Measurements from ENCODE around the gene TNXB.
"Not testable (repeated sequence)": the region's sequence is repeated elsewhere in the genome, so short reads cannot be mapped to it uniquely, and the experiment has no call there.

Gene TNXB

GRCh38 chr6:32146687-32147086 lies 37.5 kb upstream of the TNXB start:
- H3K27ac ChIP-seq: peak overlapping the region; percentile 48
- H3K4me3 ChIP-seq: no peak overlapping the region
- no peak for DNase-seq (ENCODE audit: low read depth, low spot score)
- no peaks in the 10 kb centered on the region for H3K9me3 ChIP-seq (ENCODE audit: low read depth, low read length)
- no peak for TF ChIP-seq FOXP2 (optimal IDR thresholded peaks at IDR 0.05; ENCODE audit: control extremely low read depth, extremely low read length, insufficient read depth)
- TF ChIP-seq EZH2 (IDR thresholded peaks at IDR 0.05): no peak
- no peak for TF ChIP-seq POLR2AphosphoS5 (IDR thresholded peaks at IDR 0.05; ENCODE audit: borderline replicate concordance, low read depth, low read length)
- no peaks in the 10 kb centered on the region for H3K36me3 ChIP-seq (ENCODE audit: insufficient read depth, low read length)
- no peak overlapping the region for H3K9ac ChIP-seq (ENCODE audit: insufficient read length)

GRCh38 chr6:32146287-32146686 lies 37.1 kb upstream of the TNXB start:
- TF ChIP-seq FOXP2 (optimal IDR thresholded peaks at IDR 0.05; ENCODE audit: control extremely low read depth, extremely low read length, insufficient read depth) (no peak), POLR2AphosphoS5 (IDR thresholded peaks at IDR 0.05; ENCODE audit: borderline replicate concordance, low read depth, low read length) (no peak), EZH2 (IDR thresholded peaks at IDR 0.05) (no peak)
- no peak for DNase-seq (ENCODE audit: low read depth, low spot score)
- Histone ChIP-seq H3K36me3 (ENCODE audit: insufficient read depth, low read length) (no peaks in the 10 kb centered on the region), H3K9me3 (ENCODE audit: low read depth, low read length) (no peaks in the 10 kb centered on the region), H3K4me3 (no peak overlapping the region), H3K27ac (peak overlapping the region; percentile 48), H3K9ac (ENCODE audit: insufficient read length) (peak overlapping the region; percentile 51)

- H3K9ac ChIP-seq (ENCODE audit: insufficient read length); H3K36me3 ChIP-seq (ENCODE audit: insufficient read depth, low read length); H3K9me3 ChIP-seq (ENCODE audit: low read depth, low read length); DNase-seq (ENCODE audit: low read depth, low spot score); H3K4me3 ChIP-seq; H3K27ac ChIP-seq: not testable (repeated sequence)
Observed at GRCh38 chr6:32144238-32144637, 35.1 kb upstream of the TNXB start.

- H3K9ac ChIP-seq (ENCODE audit: insufficient read length): no peak overlapping the region
- no peak for DNase-seq (ENCODE audit: low read depth, low spot score)
- TF ChIP-seq FOXP2 (optimal IDR thresholded peaks at IDR 0.05; ENCODE audit: control extremely low read depth, extremely low read length, insufficient read depth) (no peak), POLR2AphosphoS5 (IDR thresholded peaks at IDR 0.05; ENCODE audit: borderline replicate concordance, low read depth, low read length) (no peak), EZH2 (IDR thresholded peaks at IDR 0.05) (no peak)
Observed at GRCh38 chr6:32140420-32141046, 31.4 kb upstream of the TNXB start.

GRCh38 chr6:32139590-32139989 lies 30.5 kb upstream of the TNXB start:
- Histone ChIP-seq H3K36me3 (ENCODE audit: insufficient read depth, low read length) (no peaks in the 10 kb centered on the region), H3K27ac (no peak overlapping the region), H3K4me3 (no peak overlapping the region), H3K9ac (ENCODE audit: insufficient read length) (no peak overlapping the region), H3K9me3 (ENCODE audit: low read depth, low read length) (no peaks in the 10 kb centered on the region)
- DNase-seq (ENCODE audit: low read depth, low spot score): no peak
- TF ChIP-seq EZH2 (IDR thresholded peaks at IDR 0.05) (no peak), FOXP2 (optimal IDR thresholded peaks at IDR 0.05; ENCODE audit: control extremely low read depth, extremely low read length, insufficient read depth) (no peak), POLR2AphosphoS5 (IDR thresholded peaks at IDR 0.05; ENCODE audit: borderline replicate concordance, low read depth, low read length) (no peak)

More at GRCh38 chr6:32140420-32141046, 31.4 kb upstream of the TNXB start:
- Histone ChIP-seq H3K27ac (no peak overlapping the region), H3K9me3 (ENCODE audit: low read depth, low read length) (no peaks in the 10 kb centered on the region), H3K4me3 (no peak overlapping the region), H3K36me3 (ENCODE audit: insufficient read depth, low read length) (no peaks in the 10 kb centered on the region)

- no peak for TF ChIP-seq EZH2 (IDR thresholded peaks at IDR 0.05)
- no peak for TF ChIP-seq FOXP2 (optimal IDR thresholded peaks at IDR 0.05; ENCODE audit: control extremely low read depth, extremely low read length, insufficient read depth)
- TF ChIP-seq POLR2AphosphoS5 (IDR thresholded peaks at IDR 0.05; ENCODE audit: borderline replicate concordance, low read depth, low read length): no peak
- no peak for DNase-seq (ENCODE audit: low read depth, low spot score)
- H3K36me3 ChIP-seq (ENCODE audit: insufficient read depth, low read length): no peaks in the 10 kb centered on the region
- H3K9me3 ChIP-seq (ENCODE audit: low read depth, low read length): no peaks in the 10 kb centered on the region
- no peak overlapping the region for H3K9ac ChIP-seq (ENCODE audit: insufficient read length)
- no peak overlapping the region for H3K27ac ChIP-seq
- no peak overlapping the region for H3K4me3 ChIP-seq
Observed at GRCh38 chr6:32137454-32137853, 28.3 kb upstream of the TNXB start.

- H3K9ac ChIP-seq (ENCODE audit: insufficient read length): no peak overlapping the region
- no peaks in the 10 kb centered on the region for H3K9me3 ChIP-seq (ENCODE audit: low read depth, low read length)
- H3K27ac ChIP-seq: no peak overlapping the region
- H3K4me3 ChIP-seq: no peak overlapping the region
- DNase-seq (ENCODE audit: low read depth, low spot score): no peak
- no peak for TF ChIP-seq POLR2AphosphoS5 (IDR thresholded peaks at IDR 0.05; ENCODE audit: borderline replicate concordance, low read depth, low read length)
- no peak for TF ChIP-seq EZH2 (IDR thresholded peaks at IDR 0.05)
- TF ChIP-seq FOXP2 (optimal IDR thresholded peaks at IDR 0.05; ENCODE audit: control extremely low read depth, extremely low read length, insufficient read depth): no peak
- no peaks in the 10 kb centered on the region for H3K36me3 ChIP-seq (ENCODE audit: insufficient read depth, low read length)
Observed at GRCh38 chr6:32133786-32134185, 24.6 kb upstream of the TNXB start.

GRCh38 chr6:32132110-32132509 lies 23.0 kb upstream of the TNXB start:
- Histone ChIP-seq H3K36me3 (ENCODE audit: insufficient read depth, low read length) (no peaks in the 10 kb centered on the region), H3K9ac (ENCODE audit: insufficient read length) (no peak overlapping the region), H3K27ac (no peak overlapping the region), H3K4me3 (no peak overlapping the region), H3K9me3 (ENCODE audit: low read depth, low read length) (no peaks in the 10 kb centered on the region)
- TF ChIP-seq FOXP2 (optimal IDR thresholded peaks at IDR 0.05; ENCODE audit: control extremely low read depth, extremely low read length, insufficient read depth): no peak
- no peak for TF ChIP-seq EZH2 (IDR thresholded peaks at IDR 0.05)
- no peak for TF ChIP-seq POLR2AphosphoS5 (IDR thresholded peaks at IDR 0.05; ENCODE audit: borderline replicate concordance, low read depth, low read length)
- no peak for DNase-seq (ENCODE audit: low read depth, low spot score)

GRCh38 chr6:32131439-32131948 lies 22.4 kb upstream of the TNXB start:
- H3K9ac ChIP-seq (ENCODE audit: insufficient read length): no peak overlapping the region
- H3K36me3 ChIP-seq (ENCODE audit: insufficient read depth, low read length): peaks cover 1% of the 10 kb centered on the region
- H3K4me3 ChIP-seq: no peak overlapping the region
- no peak for TF ChIP-seq EZH2 (IDR thresholded peaks at IDR 0.05)
- TF ChIP-seq FOXP2 (optimal IDR thresholded peaks at IDR 0.05; ENCODE audit: control extremely low read depth, extremely low read length, insufficient read depth): no peak
- TF ChIP-seq POLR2AphosphoS5 (IDR thresholded peaks at IDR 0.05; ENCODE audit: borderline replicate concordance, low read depth, low read length): no peak
- no peak for DNase-seq (ENCODE audit: low read depth, low spot score)
- no peak overlapping the region for H3K27ac ChIP-seq
- H3K9me3 ChIP-seq (ENCODE audit: low read depth, low read length): no peaks in the 10 kb centered on the region

All from SK-N-MC (cell line).